Spleen (tissue), 11 donors: Measurements from ENCODE around the gene CMSS1. TPM values are rescaled to one million over a fixed set of nuclear protein-coding genes. Genes with fewer than 3 reads are reported as not detected.

Source experiments
- DNase-seq: peaks from one replicate; pipeline ENCODE4 v3.0.0-alpha.2; 2020
- H3K27ac ChIP-seq, 8 donors: fragments of 200-600 bp; sonication (generic) in 7 of 8; 1 replicate in 4 of 8; 2 replicates in 4 of 8; pipeline versions ENCODE4 v1.5.0 to v1.8.0; 2016 to 2021; ENCODE audit warnings: inconsistent platforms in 4 of 8, mild to moderate bottlenecking in 4 of 8, moderate library complexity in 1 of 8
- H3K27me3 ChIP-seq, 7 donors: fragments of 200-600 bp; sonication (generic) in 6 of 7; replicated peaks in 1 of 7; 1 replicate in 4 of 7; 2 replicates in 3 of 7; pipeline versions ENCODE4 v1.5.0 to v1.8.0; 2016 to 2021; ENCODE audit warnings: inconsistent platforms in 3 of 7, mild to moderate bottlenecking in 1 of 7
- H3K36me3 ChIP-seq, 6 donors: fragments of 200-600 bp; sonication (generic) in 5 of 6; 1 replicate in 4 of 6; 2 replicates in 2 of 6; pipeline versions ENCODE4 v1.5.0 to v1.8.0; 2016 to 2021; ENCODE audit warnings: inconsistent platforms in 2 of 6
- H3K4me1 ChIP-seq, 6 donors: fragments of 200-600 bp; sonication (generic) in 5 of 6; 1 replicate in 3 of 6; 2 replicates in 3 of 6; pipeline versions ENCODE4 v1.5.0 to v1.8.0; 2016 to 2021; ENCODE audit warnings: inconsistent platforms in 3 of 6
- H3K4me3 ChIP-seq, 8 donors: fragments of 200-600 bp; sonication (generic) in 7 of 8; 1 replicate in 4 of 8; 2 replicates in 4 of 8; pipeline versions ENCODE4 v1.5.0 to v1.8.0; 2016 to 2021; ENCODE audit warnings: inconsistent platforms in 4 of 8, mild to moderate bottlenecking in 4 of 8, moderate library complexity in 2 of 8
- H3K9me3 ChIP-seq, 8 donors: fragments of 200-600 bp; sonication (generic) in 7 of 8; 1 replicate in 4 of 8; 2 replicates in 4 of 8; pipeline versions ENCODE4 v1.5.0 to v1.8.0; 2016 to 2021; ENCODE audit warnings: inconsistent platforms in 4 of 8
- CTCF ChIP-seq, 11 experiments: fragments of 200-600 bp in 7 of 11; fragments of 450-650 bp in 4 of 11; sonication (generic) in 4 of 11; IDR thresholded peaks in 8 of 11; conservative IDR thresholded peaks in 3 of 11; 1 replicate in 7 of 11; 2 replicates in 4 of 11; pipeline versions ENCODE4 v1.4.0 to v1.8.0; 2016 to 2021; ENCODE audit warnings: antibody characterized with exemption in 11 of 11, inconsistent platforms in 4 of 11, mild to moderate bottlenecking in 1 of 11
- POLR2A ChIP-seq, 3 donors: fragments of 450-650 bp; IDR thresholded peaks; one replicate each; pipeline ENCODE4 v1.5.1; 2017; ENCODE audit warnings: antibody characterized with exemption in 3 of 3, mild to moderate bottlenecking in 1 of 3
- POLR2AphosphoS5 ChIP-seq, 3 donors: sonication (generic); formaldehyde crosslinking; IDR thresholded peaks; one replicate each; pipeline ENCODE4 v1.5.1; 2017; ENCODE audit warnings: antibody characterized with exemption in 3 of 3
- WGBS, 5 donors: extraction: QIAGEN DNeasy Blood & Tissue Kit in 3 of 5; methylation state at CpG; one replicate each; pipeline versions ENCODE4 v1.1.5 to v1.1.7; 2013 to 2018; 5-methylcytosine and 5-hydroxymethylcytosine counted together
- intact Hi-C: fragments of 100-400 bp; cut with DNase I; formaldehyde crosslinking; loops from one replicate; pipeline ENCODE4 v1.15.0; 2023; ENCODE audit warnings: low total_unique reads
- polyA plus RNA-seq, 3 donors: library from polyadenylated mRNA; stranded (reverse); fragments of 200-250 nt; gene quantifications; one replicate each; pipeline ENCODE4 v1.2.1, GENCODE V29; 2013
- total RNA-seq, 7 donors: library from RNA; depleted of rRNA in 3 of 7; stranded (reverse); fragments of >200 nt in 3 of 7; fragmentation: NEBNext Ultra II Directional in 4 of 7; extraction: Animal tissue kit (Norgen Biotek cat#: 25700) in 4 of 7; gene quantifications; one replicate each; pipeline versions ENCODE4 v1.1.0 to v1.2.1, GENCODE V29; 2016 to 2021
- donor health status: healthy with polysubstance abuse.
- donor health status: DM: no; HTN: no; CAD: no; lungs with moderate emphysema.
- donor health status: DM: no; HTN: no; CAD: no.
- donor health status: Bipolar disorder and iron deficiency.
- donor health status: healthy.
- donor health status: DM: no; HTN: no; CAD: no.
- donor health status: DM: yes; HTN: yes; CAD: no.

The CMSS1 gene
- total and polyA plus RNA-seq, 10 donors = 6.9 to 30.1 (median 20.0) TPM

GRCh38 chr3:100207886-100208285 lies 390.2 kb downstream of the CMSS1 start:
- intact Hi-C loops = no loop called here
- 93 to 98% (median 94%) methylated on average over 3 of the region's 3 CpGs for WGBS, 5 donors
- no peak for DNase-seq
- Histone ChIP-seq H3K27me3 (no peaks in the 10 kb centered on the region), H3K4me3 (no peak overlapping the region), H3K4me1 (peaks cover 0 to 22% (median 10%) of the 10 kb centered on the region in 6 donors), H3K36me3 (no peaks in the 10 kb centered on the region), H3K27ac (no peak overlapping the region), H3K9me3 (peaks cover 0 to 5% (median 0%) of the 10 kb centered on the region in 8 donors)
- TF ChIP-seq POLR2A (IDR thresholded peaks at IDR 0.05) = no peak
- no peak for TF ChIP-seq CTCF (IDR thresholded peaks at IDR 0.05 in 8 of 11, conservative IDR thresholded peaks at IDR 0.05 in 3 of 11)
- no peak for TF ChIP-seq POLR2AphosphoS5 (IDR thresholded peaks at IDR 0.05)

DNA sequence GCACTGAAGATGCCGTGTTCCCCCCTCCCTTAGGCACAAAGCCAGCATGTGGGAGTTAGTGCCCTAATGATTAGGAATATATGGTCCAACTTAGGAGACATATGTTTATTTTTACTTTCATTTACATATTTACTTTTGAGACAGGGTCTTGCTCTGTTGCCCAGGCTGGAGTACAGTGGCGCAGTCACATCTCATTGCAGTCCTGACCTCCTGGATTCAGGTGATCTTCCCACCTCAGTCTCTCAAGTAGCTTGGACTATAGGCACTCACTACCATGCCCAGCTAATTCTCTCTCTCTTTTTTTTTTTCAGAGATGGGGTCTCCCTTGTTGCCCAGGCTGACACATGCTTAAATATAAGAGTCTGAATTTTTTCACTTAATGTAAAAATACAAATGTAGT lies 391.5 kb downstream of the CMSS1 start:
- WGBS, 5 donors = 88 to 95% (median 93%) methylated on average over 2 of the region's 2 CpGs
- H3K27ac ChIP-seq = peak overlapping the region in 4 of 8 donors; percentile 57 to 74 (median 70)
- no peak for DNase-seq

GRCh38 chr3:100209948-100210771 lies 392.5 kb downstream of the CMSS1 start:
- intact Hi-C loops = no loop called here
- no peaks in the 10 kb centered on the region for H3K9me3 ChIP-seq
- H3K36me3 ChIP-seq = no peaks in the 10 kb centered on the region
- WGBS, 5 donors = 29 to 69% (median 49%) methylated on average over 2 of the region's 2 CpGs
- peaks cover 0 to 22% (median 10%) of the 10 kb centered on the region in 6 donors for H3K4me1 ChIP-seq
- no peaks in the 10 kb centered on the region for H3K27me3 ChIP-seq
- TF ChIP-seq CTCF (IDR thresholded peaks at IDR 0.05 in 8 of 11, conservative IDR thresholded peaks at IDR 0.05 in 3 of 11) = no peak
- TF ChIP-seq POLR2A (IDR thresholded peaks at IDR 0.05) = no peak
- TF ChIP-seq POLR2AphosphoS5 (IDR thresholded peaks at IDR 0.05) = no peak
- H3K27ac ChIP-seq = peak overlapping the region; percentile 51 to 74 (median 64)
- peak overlapping the region in 1 of 8 donors; percentile 6 for H3K4me3 ChIP-seq
- no peak for DNase-seq

More for the DNA sequence above, 391.5 kb downstream of the CMSS1 start:
- Histone ChIP-seq H3K9me3 (peaks cover 0 to 1% (median 0%) of the 10 kb centered on the region in 8 donors), H3K36me3 (no peaks in the 10 kb centered on the region), H3K4me1 (peaks cover 0 to 22% (median 10%) of the 10 kb centered on the region in 6 donors), H3K4me3 (no peak overlapping the region), H3K27me3 (no peaks in the 10 kb centered on the region)
- TF ChIP-seq CTCF (IDR thresholded peaks at IDR 0.05 in 8 of 11, conservative IDR thresholded peaks at IDR 0.05 in 3 of 11) = no peak
- no peak for TF ChIP-seq POLR2AphosphoS5 (IDR thresholded peaks at IDR 0.05)
- TF ChIP-seq POLR2A (IDR thresholded peaks at IDR 0.05) = no peak
- intact Hi-C loops = no loop called here

GRCh38 chr3:100210772-100211135 lies 393.1 kb downstream of the CMSS1 start:
- Histone ChIP-seq H3K4me3 (no peak overlapping the region), H3K9me3 (no peaks in the 10 kb centered on the region), H3K36me3 (no peaks in the 10 kb centered on the region), H3K27me3 (no peaks in the 10 kb centered on the region), H3K27ac (peak overlapping the region; percentile 51 to 74 (median 64)), H3K4me1 (peaks cover 0 to 22% (median 10%) of the 10 kb centered on the region in 6 donors)
- no peak for DNase-seq
- intact Hi-C loops = no loop called here
- TF ChIP-seq POLR2A (IDR thresholded peaks at IDR 0.05) = no peak
- no peak for TF ChIP-seq CTCF (IDR thresholded peaks at IDR 0.05 in 8 of 11, conservative IDR thresholded peaks at IDR 0.05 in 3 of 11)
- TF ChIP-seq POLR2AphosphoS5 (IDR thresholded peaks at IDR 0.05) = no peak
- WGBS, 5 donors = 27 to 35% (median 29%) methylated on average over 3 of the region's 3 CpGs
